Measurements from ENCODE around the gene EIF4E3. TPM values are rescaled to one million over a fixed set of nuclear protein-coding genes. Genes with fewer than 3 reads are reported as not detected.

EIF4E3 gene
- total and polyA plus RNA-seq, 10 of the 15 experiments (the other 5 are each of a cell fraction or from before 2014, with no cell fraction given) = 0.05 to 0.38 (median 0.16) TPM; not detected in 1

- ChIA-PET SMC1A (ENCODE audit: uncharacterized antibody, unreplicated experiment) (no interaction called here), RAD21 (ENCODE audit: unreplicated experiment) (no interaction called here), CTCF (interaction anchor here (0.8 to 1.7 kb wide), 2 partner anchors 9 to 33 kb away, joined by 3 to 4 read pairs; no protein-coding TSS in a partner anchor), POLR2A (no interaction called here)
- Histone ChIP-seq H3K4me1 (ENCODE audit: control insufficient read depth, insufficient read depth, low read length) (no peaks in the 10 kb centered on the region), H3K36me3 (ENCODE audit: control insufficient read depth in 2 of 2, insufficient read depth in 2 of 2, low read length in 1 of 2) (no peaks in the 10 kb centered on the region), H4K20me1 (ENCODE audit: control insufficient read depth, insufficient read depth) (no peaks in the 10 kb centered on the region), H2AFZ (ENCODE audit: control insufficient read depth, low read depth, low read length) (no peak overlapping the region), H3K79me2 (ENCODE audit: control insufficient read depth, insufficient read depth, low read length) (no peaks in the 10 kb centered on the region), H3K4me2 (ENCODE audit: control insufficient read depth, insufficient read depth) (no peak overlapping the region), H3K4me3 (no peak overlapping the region), H3K27ac (ENCODE audit: control insufficient read depth, insufficient read depth) (no peak overlapping the region), H3K9me3 (replicated peaks; ENCODE audit: control insufficient read depth, insufficient read depth, low read length) (no peaks in the 10 kb centered on the region), H3K9ac (ENCODE audit: control insufficient read depth, insufficient read depth, low read length) (no peak overlapping the region), H3K27me3 (replicated peaks in 1 of 2; ENCODE audit: control insufficient read depth in 2 of 2, insufficient read depth in 2 of 2, low read length in 1 of 2) (no peaks in the 10 kb centered on the region)
- no peak for DNase-seq (ENCODE audit: low read depth, low spot score)
- in situ Hi-C loops (cut with MboI) (no loop called here), intact Hi-C loops (cut with micrococcal nuclease; ENCODE audit: unreplicated experiment) (no loop called here)
- no peak for ATAC-seq
- 20% methylated on average over 5 of the region's 5 CpGs for WGBS (ENCODE audit: insufficient coverage, insufficient replicate concordance, low lambda C conversion rate, missing lambda C conversion rate)
- BruUV-seq (replicated peaks) = no TSS peak
- FAIRE-seq = no peak
- no peak for TF ChIP-seq SUZ12 (IDR thresholded peaks at IDR 0.05; ENCODE audit: unreplicated experiment)
- TF ChIP-seq RB1 (IDR thresholded peaks at IDR 0.05; ENCODE audit: borderline replicate concordance) = no peak
- TF ChIP-seq SREBF2 (IDR thresholded peaks at IDR 0.05; ENCODE audit: low read length) = no peak
- TF ChIP-seq TARDBP (IDR thresholded peaks at IDR 0.05; ENCODE audit: borderline replicate concordance) = no peak
- no peak for TF ChIP-seq HDAC2 (IDR thresholded peaks at IDR 0.05)
- no peak for TF ChIP-seq ZNF687 (IDR thresholded peaks at IDR 0.05)
- TF ChIP-seq STAT3 (IDR thresholded peaks at IDR 0.05; ENCODE audit: low read depth, low read length) = no peak
- no peak for TF ChIP-seq HDAC6 (IDR thresholded peaks at IDR 0.05; ENCODE audit: unreplicated experiment)
- no peak for TF ChIP-seq CHD2 (IDR thresholded peaks at IDR 0.05; ENCODE audit: borderline replicate concordance, low read depth, low read length)
- TF ChIP-seq SIN3A (IDR thresholded peaks at IDR 0.05; ENCODE audit: low read depth, low read length) = no peak
- no peak for TF ChIP-seq CHD4 (IDR thresholded peaks at IDR 0.05)
- TF ChIP-seq CUX1 (IDR thresholded peaks at IDR 0.05; ENCODE audit: insufficient replicate concordance, low read depth, low read length) = no peak
- TF ChIP-seq BCLAF1 (IDR thresholded peaks at IDR 0.05) = no peak
Observed at GRCh38 chr3:71763426-71763825, 38.2 kb upstream of the EIF4E3 start.

Data from GM12878 (cell line).